GM12891 (cell line): ENCODE data around the gene FFAR2.

Experiments
- PAX5 ChIP-seq: IDR thresholded peaks from 2 replicates; pipeline ENCODE4 v1.6.1; 2011; ENCODE audit warnings: low read length, moderate library complexity, mild to moderate bottlenecking; ENCODE audit not compliant: insufficient read depth, severe bottlenecking
- POLR2A ChIP-seq: IDR thresholded peaks from 2 replicates; pipeline ENCODE4 v1.6.1; 2011; ENCODE audit warnings: low read depth, low read length, control low read depth
- POLR2AphosphoS5 ChIP-seq: IDR thresholded peaks from 2 replicates; pipeline ENCODE4 v1.6.1; 2011; ENCODE audit warnings: low read depth, low read length, control low read depth
- POU2F2 ChIP-seq: IDR thresholded peaks from 2 replicates; pipeline ENCODE4 v1.6.1; 2011; ENCODE audit warnings: low read depth, mild to moderate bottlenecking, control low read depth, low read length, moderate library complexity
- SPI1 ChIP-seq: IDR thresholded peaks from 2 replicates; pipeline ENCODE4 v1.6.1; 2011; ENCODE audit warnings: low read depth, low read length, control low read depth
- TAF1 ChIP-seq: IDR thresholded peaks from 2 replicates; pipeline ENCODE4 v1.6.1; 2011; ENCODE audit warnings: low read depth, low read length, control low read depth

GRCh38 chr19:35471946-35472345 lies 23.9 kb downstream of the FFAR2 start:
- TF ChIP-seq TAF1 (no peak), POLR2A (no peak), POLR2AphosphoS5 (no peak), SPI1 (no peak), POU2F2 (no peak), PAX5 (no peak)
